ENCODE results near the gene ANKRD28.
"Not testable (repeated sequence)": the region's sequence is repeated elsewhere in the genome, so short reads cannot be mapped to it uniquely, and the experiment has no call there.

ANKRD28 gene

DNA sequence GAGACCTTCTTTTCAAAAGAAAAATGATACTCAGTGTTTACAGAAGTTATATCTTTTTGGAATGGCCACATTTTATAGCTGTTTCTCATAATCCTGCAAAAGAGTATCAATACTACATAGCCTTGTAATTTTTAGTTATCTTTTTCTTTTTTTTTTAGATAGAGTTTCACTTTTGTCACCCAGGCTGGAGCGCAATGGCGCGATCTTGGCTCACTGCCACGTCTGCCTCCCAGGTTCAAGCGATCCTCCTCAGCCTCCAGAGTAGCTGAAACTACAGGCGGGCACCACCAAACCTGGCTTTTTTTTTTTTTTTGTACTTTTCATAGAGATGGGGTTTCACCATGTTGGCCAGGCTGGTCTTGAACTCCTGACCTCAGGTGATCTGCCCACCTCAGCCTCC is 53.6 kb downstream of the ANKRD28 start:
- Histone ChIP-seq H3K9me3 (ENCODE audit: low read length) (no peaks in the 10 kb centered on the region), H3K27me3 (ENCODE audit: control insufficient read depth in 1 of 2, insufficient read depth in 2 of 2, low read length in 2 of 2) (no peaks in the 10 kb centered on the region), H3K4me1 (ENCODE audit: insufficient read depth, low read length) (no peaks in the 10 kb centered on the region), H3K4me3 (ENCODE audit: low read depth in 1 of 2, low read length in 2 of 2) (no peak overlapping the region), H3K36me3 (ENCODE audit: insufficient read depth, low read length) (no peaks in the 10 kb centered on the region), H3K27ac (ENCODE audit: low read depth, low read length) (no peak overlapping the region), H3K9ac (ENCODE audit: low read length) (no peak overlapping the region)

DNA sequence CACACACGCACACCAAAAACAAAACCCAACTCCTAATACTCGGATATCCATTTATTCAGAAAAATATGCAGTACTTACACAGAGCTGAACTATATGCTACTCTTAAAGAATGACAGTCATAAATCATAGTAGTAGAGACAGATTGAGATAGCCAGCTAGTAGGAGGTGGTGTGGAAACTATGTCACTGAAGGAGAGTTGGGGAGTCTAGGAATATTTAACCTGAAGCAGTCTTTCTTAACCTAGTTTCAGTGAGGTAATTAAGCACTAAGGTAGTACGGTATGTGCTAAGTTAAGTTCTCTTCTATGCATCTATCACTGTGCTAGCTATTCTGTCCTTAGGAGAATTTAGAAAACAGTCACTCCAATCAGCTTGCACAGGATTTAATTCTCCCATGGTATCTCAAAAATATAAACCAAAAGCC is 54.2 kb downstream of the ANKRD28 start:
- Histone ChIP-seq H3K27me3 (ENCODE audit: control insufficient read depth in 1 of 2, insufficient read depth in 2 of 2, low read length in 2 of 2) (no peaks in the 10 kb centered on the region), H3K9me3 (ENCODE audit: low read length) (no peaks in the 10 kb centered on the region), H3K4me1 (ENCODE audit: insufficient read depth, low read length) (no peaks in the 10 kb centered on the region), H3K27ac (ENCODE audit: low read depth, low read length) (no peak overlapping the region), H3K4me3 (ENCODE audit: low read depth in 1 of 2, low read length in 2 of 2) (no peak overlapping the region), H3K36me3 (ENCODE audit: insufficient read depth, low read length) (no peaks in the 10 kb centered on the region), H3K9ac (ENCODE audit: low read length) (no peak overlapping the region)

DNA sequence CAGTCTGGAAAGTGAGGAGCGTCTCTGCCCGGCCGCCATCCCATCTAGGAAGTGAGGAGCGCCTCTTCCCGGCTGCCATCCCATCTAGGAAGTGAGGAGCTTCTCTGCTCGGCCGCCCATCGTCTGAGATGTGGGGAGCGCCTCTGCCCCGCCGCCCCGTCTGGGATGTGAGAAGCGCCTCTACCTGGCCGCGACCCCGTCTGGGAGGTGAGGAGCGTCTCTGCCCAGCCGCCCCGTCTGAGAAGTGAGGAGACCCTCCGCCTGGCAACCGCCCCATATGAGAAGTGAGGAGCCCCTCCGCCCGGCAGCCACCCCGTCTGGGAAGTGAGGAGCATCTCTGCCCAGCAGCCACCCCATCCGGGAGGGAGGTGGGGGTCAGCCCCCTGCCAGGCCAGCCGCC is 55.5 kb downstream of the ANKRD28 start:
- H3K9me3 ChIP-seq (ENCODE audit: low read length); H3K27ac ChIP-seq (ENCODE audit: low read depth, low read length); H3K36me3 ChIP-seq (ENCODE audit: insufficient read depth, low read length); H3K9ac ChIP-seq (ENCODE audit: low read length); H3K4me1 ChIP-seq (ENCODE audit: insufficient read depth, low read length); H3K4me3 ChIP-seq (ENCODE audit: low read depth in 1 of 2, low read length in 2 of 2); H3K27me3 ChIP-seq (ENCODE audit: control insufficient read depth in 1 of 2, insufficient read depth in 2 of 2, low read length in 2 of 2): not testable (repeated sequence)

DNA sequence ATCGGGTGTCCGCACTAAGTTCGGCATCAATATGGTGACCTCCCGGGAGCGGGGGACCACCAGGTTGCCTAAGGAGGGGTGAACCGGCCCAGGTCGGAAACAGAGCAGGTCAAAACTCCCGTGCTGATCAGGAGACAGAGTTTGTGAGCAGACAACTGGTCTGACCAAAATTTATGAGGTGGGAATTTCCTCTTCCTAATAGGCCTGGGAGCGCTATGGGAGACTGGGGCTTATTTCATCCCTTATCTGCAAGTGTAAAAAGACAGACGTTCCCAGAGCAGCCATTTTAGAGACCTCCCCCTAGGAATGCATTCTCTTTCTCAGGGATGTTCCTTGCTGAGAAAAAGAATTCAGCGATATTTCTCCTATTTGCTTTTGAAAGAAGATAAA is 59.2 kb downstream of the ANKRD28 start:
- H3K9ac ChIP-seq (ENCODE audit: low read length); H3K4me3 ChIP-seq (ENCODE audit: low read depth in 1 of 2, low read length in 2 of 2); H3K9me3 ChIP-seq (ENCODE audit: low read length); H3K27me3 ChIP-seq (ENCODE audit: control insufficient read depth in 1 of 2, insufficient read depth in 2 of 2, low read length in 2 of 2); H3K36me3 ChIP-seq (ENCODE audit: insufficient read depth, low read length); H3K27ac ChIP-seq (ENCODE audit: low read depth, low read length): not testable (repeated sequence)
- H3K4me1 ChIP-seq (ENCODE audit: insufficient read depth, low read length) = peaks cover 14% of the 10 kb centered on the region

DNA sequence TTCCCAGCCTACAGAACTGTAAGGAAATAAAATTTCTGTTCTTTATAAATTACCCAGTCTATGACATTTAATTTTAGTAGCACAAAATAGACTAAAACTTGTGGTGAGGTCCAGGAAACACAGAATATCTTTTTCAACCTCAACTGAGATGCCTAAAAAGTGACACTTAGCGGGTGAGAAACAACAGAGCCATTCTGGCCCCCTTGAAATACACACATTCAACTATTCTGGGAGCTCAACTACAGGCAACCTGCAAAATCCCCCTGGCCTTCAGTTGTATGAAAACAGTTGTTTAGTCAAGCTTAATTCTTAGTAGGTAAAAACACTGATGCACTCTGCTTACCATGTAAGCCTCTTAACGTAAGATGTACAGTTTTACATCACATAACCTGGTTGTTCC is 66.8 kb downstream of the ANKRD28 start:
- Histone ChIP-seq H3K36me3 (ENCODE audit: insufficient read depth, low read length) (peaks cover 8% of the 10 kb centered on the region), H3K4me1 (ENCODE audit: insufficient read depth, low read length) (peaks cover 7% of the 10 kb centered on the region), H3K9me3 (ENCODE audit: low read length) (no peaks in the 10 kb centered on the region)

DNA sequence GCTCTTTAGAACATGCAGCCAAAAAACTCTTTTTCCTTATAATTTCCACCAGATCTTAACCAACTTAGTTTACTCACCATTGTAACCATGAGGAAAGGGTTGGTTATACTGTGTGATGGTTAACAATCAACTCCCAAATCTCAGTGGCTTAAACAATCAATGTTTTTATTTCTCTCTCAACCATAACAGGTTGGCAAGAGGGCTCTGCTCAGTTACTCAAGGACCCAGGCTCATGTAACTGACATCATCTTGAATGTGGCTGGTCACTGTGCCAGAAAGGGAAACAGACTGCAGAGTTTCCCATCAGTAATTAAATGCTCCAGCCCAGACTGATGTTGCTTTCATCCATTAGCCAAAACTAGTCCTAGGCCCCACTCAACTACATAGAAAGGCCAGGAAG is 69.0 kb downstream of the ANKRD28 start:
- Histone ChIP-seq H3K4me1 (ENCODE audit: insufficient read depth, low read length) (peaks cover 9% of the 10 kb centered on the region), H3K9me3 (ENCODE audit: low read length) (no peaks in the 10 kb centered on the region), H3K27me3 (ENCODE audit: control insufficient read depth in 1 of 2, insufficient read depth in 2 of 2, low read length in 2 of 2) (no peaks in the 10 kb centered on the region), H3K27ac (ENCODE audit: low read depth, low read length) (no peak overlapping the region), H3K36me3 (ENCODE audit: insufficient read depth, low read length) (peaks cover 5% of the 10 kb centered on the region), H3K4me3 (ENCODE audit: low read depth in 1 of 2, low read length in 2 of 2) (no peak overlapping the region), H3K9ac (ENCODE audit: low read length) (no peak overlapping the region)

More for the DNA sequence above, 66.8 kb downstream of the ANKRD28 start:
- Histone ChIP-seq H3K27ac (ENCODE audit: low read depth, low read length) (no peak overlapping the region), H3K4me3 (ENCODE audit: low read depth in 1 of 2, low read length in 2 of 2) (no peak overlapping the region), H3K27me3 (ENCODE audit: control insufficient read depth in 1 of 2, insufficient read depth in 2 of 2, low read length in 2 of 2) (no peaks in the 10 kb centered on the region), H3K9ac (ENCODE audit: low read length) (no peak overlapping the region)

DNA sequence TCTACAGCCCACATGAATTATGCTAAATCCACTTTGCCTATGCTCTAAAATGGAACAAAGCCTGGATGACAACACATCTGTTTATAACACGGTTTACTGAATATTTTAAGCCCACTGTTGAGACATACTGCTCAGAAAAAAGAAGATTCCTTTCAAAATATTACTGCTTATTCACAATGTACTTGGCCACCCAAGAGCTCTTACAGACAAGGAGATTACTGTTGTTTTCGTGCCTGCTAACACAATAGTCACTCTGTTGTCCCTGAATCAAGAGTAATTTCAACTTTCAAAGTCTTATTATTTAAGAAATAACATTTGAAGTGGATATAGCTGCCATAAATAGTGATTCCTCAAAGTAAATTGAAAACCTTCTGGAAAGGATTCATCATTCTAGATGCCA is 70.9 kb downstream of the ANKRD28 start:
- Histone ChIP-seq H3K9me3 (ENCODE audit: low read length) (no peaks in the 10 kb centered on the region), H3K4me1 (ENCODE audit: insufficient read depth, low read length) (peaks cover 10% of the 10 kb centered on the region), H3K9ac (ENCODE audit: low read length) (no peak overlapping the region), H3K4me3 (ENCODE audit: low read depth in 1 of 2, low read length in 2 of 2) (no peak overlapping the region), H3K36me3 (ENCODE audit: insufficient read depth, low read length) (peaks cover 5% of the 10 kb centered on the region), H3K27me3 (ENCODE audit: control insufficient read depth in 1 of 2, insufficient read depth in 2 of 2, low read length in 2 of 2) (no peaks in the 10 kb centered on the region), H3K27ac (ENCODE audit: low read depth, low read length) (no peak overlapping the region)

DNA sequence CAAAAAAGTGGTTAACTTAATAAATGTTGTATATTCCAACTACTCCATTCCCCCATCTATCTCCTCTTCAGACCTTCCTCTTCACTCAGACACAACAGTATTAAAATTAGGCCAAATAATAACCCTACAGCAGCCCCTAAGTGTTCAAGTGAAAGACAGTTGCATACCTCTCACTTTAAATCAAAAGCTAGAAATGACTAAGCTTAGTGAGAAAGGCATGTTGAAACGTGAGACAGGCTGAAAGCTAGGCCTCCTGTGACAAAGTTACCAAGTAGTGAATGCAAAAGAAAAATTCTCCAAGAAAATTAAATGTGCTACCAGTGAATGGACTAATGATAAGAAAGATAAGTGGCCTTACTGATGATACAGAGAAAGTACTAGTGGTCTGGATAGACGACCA is 71.7 kb downstream of the ANKRD28 start:
- Histone ChIP-seq H3K27me3 (ENCODE audit: control insufficient read depth in 1 of 2, insufficient read depth in 2 of 2, low read length in 2 of 2) (no peaks in the 10 kb centered on the region), H3K36me3 (ENCODE audit: insufficient read depth, low read length) (peaks cover 5% of the 10 kb centered on the region), H3K9ac (ENCODE audit: low read length) (no peak overlapping the region), H3K9me3 (ENCODE audit: low read length) (no peaks in the 10 kb centered on the region), H3K4me3 (ENCODE audit: low read depth in 1 of 2, low read length in 2 of 2) (no peak overlapping the region), H3K4me1 (ENCODE audit: insufficient read depth, low read length) (peaks cover 10% of the 10 kb centered on the region), H3K27ac (ENCODE audit: low read depth, low read length) (no peak overlapping the region)

DNA sequence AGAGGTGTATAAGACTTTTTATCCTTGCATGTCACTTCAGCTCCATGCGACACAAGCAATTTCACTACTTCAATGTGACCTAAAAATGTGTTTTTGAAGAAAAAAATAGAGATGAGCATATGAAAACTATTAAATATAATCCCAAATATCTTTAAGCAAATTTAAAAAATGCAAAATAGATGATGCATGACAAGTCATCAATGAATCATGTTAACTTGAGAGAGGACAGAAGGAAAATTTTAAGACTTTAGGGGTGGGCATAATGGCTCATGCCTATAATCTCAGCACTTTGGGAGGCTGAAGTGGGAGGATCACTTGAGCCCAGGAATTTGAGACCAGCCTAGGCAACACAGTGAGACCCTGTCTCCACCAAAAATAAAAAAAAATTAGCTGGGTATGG is 73.3 kb downstream of the ANKRD28 start:
- Histone ChIP-seq H3K27me3 (ENCODE audit: control insufficient read depth in 1 of 2, insufficient read depth in 2 of 2, low read length in 2 of 2) (no peaks in the 10 kb centered on the region), H3K4me1 (ENCODE audit: insufficient read depth, low read length) (peaks cover 10% of the 10 kb centered on the region), H3K9me3 (ENCODE audit: low read length) (no peaks in the 10 kb centered on the region)

DNA sequence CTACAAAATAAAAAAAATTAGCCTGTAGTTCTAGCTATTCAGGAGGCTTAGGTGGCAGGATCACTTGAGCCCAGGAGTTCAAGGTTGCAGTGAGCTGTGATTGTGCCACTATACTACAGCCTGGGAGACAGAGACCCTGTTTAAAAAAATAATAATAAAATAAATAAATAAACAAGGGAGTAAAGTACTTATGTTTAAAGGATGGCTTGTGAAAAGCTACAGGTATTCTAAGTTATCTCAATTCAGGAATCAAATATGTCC is 74.2 kb downstream of the ANKRD28 start:
- peaks cover 17% of the 10 kb centered on the region for H3K36me3 ChIP-seq (ENCODE audit: insufficient read depth, low read length)
- H3K27ac ChIP-seq (ENCODE audit: low read depth, low read length) = no peak overlapping the region
- H3K4me3 ChIP-seq (ENCODE audit: low read depth in 1 of 2, low read length in 2 of 2) = no peak overlapping the region
- H3K27me3 ChIP-seq (ENCODE audit: control insufficient read depth in 1 of 2, insufficient read depth in 2 of 2, low read length in 2 of 2) = no peaks in the 10 kb centered on the region
- H3K9ac ChIP-seq (ENCODE audit: low read length) = no peak overlapping the region
- H3K9me3 ChIP-seq (ENCODE audit: low read length) = no peaks in the 10 kb centered on the region
- peaks cover 3% of the 10 kb centered on the region for H3K4me1 ChIP-seq (ENCODE audit: insufficient read depth, low read length)

More for the DNA sequence above, 73.3 kb downstream of the ANKRD28 start:
- no peak overlapping the region for H3K27ac ChIP-seq (ENCODE audit: low read depth, low read length)
- no peak overlapping the region for H3K4me3 ChIP-seq (ENCODE audit: low read depth in 1 of 2, low read length in 2 of 2)
- H3K36me3 ChIP-seq (ENCODE audit: insufficient read depth, low read length) = peaks cover 17% of the 10 kb centered on the region
- H3K9ac ChIP-seq (ENCODE audit: low read length) = no peak overlapping the region

DNA sequence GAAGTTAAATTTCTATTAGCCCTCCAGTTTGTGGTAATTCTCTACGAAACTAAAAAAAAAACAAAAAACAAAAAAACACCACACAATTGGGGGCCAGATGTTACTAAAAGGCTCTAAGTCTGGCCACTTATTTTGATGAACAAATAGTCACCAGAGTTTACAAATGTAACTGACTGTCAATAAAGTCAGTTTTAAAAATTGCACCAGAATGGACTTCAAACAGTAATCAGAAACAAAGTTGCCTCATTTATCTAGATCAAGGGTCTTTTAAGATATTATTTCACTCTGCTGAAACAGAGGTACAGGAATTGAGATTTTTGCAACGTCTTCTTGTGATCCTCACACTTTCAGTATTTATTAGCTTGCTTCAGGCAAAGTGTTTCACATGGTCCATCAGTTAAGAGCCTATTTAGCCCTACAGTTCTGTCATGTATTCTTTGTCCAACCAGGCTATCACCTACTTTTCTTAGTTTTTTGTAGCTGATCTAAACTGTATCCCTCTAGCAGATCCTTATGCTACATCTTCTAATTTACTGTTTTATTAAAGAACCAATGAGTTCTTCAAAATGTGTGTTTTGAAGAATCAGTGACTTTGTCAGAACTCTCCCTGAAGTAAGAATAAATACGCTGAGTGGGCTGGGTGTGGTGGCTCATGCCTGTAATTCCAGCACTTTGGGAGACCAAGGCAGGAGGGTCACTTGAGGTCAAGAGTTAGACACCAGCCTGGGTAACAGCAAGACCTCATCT is 74.7 kb downstream of the ANKRD28 start:
- Histone ChIP-seq H3K36me3 (ENCODE audit: insufficient read depth, low read length) (peaks cover 17% of the 10 kb centered on the region), H3K9me3 (ENCODE audit: low read length) (no peaks in the 10 kb centered on the region), H3K27ac (ENCODE audit: low read depth, low read length) (no peak overlapping the region), H3K9ac (ENCODE audit: low read length) (no peak overlapping the region), H3K4me3 (ENCODE audit: low read depth in 1 of 2, low read length in 2 of 2) (no peak overlapping the region), H3K27me3 (ENCODE audit: control insufficient read depth in 1 of 2, insufficient read depth in 2 of 2, low read length in 2 of 2) (no peaks in the 10 kb centered on the region), H3K4me1 (ENCODE audit: insufficient read depth, low read length) (peaks cover 3% of the 10 kb centered on the region)

DNA sequence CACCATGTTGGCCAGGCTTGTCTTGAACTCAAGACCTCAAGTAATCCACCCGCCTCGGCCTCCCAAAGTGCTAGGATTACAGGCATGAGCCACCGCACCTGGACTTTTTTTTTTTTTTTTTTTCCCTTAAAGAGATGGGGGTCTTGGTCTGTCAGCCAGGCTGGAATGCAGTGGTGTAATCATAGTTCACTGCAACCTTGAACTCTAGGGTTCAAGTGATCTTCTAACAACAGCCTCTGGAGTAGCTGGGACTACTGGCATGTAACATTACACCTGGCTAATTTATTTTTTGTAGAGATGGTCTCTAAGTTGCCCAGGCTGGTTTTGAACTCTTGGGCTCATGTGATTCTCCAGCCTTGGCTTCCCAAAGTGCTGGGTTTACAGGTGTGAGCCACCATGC is 81.6 kb downstream of the ANKRD28 start:
- no peaks in the 10 kb centered on the region for H3K9me3 ChIP-seq (ENCODE audit: low read length)
- no peak overlapping the region for H3K9ac ChIP-seq (ENCODE audit: low read length)
- H3K36me3 ChIP-seq (ENCODE audit: insufficient read depth, low read length) = peaks cover 15% of the 10 kb centered on the region
- no peak overlapping the region for H3K27ac ChIP-seq (ENCODE audit: low read depth, low read length)
- H3K27me3 ChIP-seq (ENCODE audit: control insufficient read depth in 1 of 2, insufficient read depth in 2 of 2, low read length in 2 of 2) = no peaks in the 10 kb centered on the region
- H3K4me3 ChIP-seq (ENCODE audit: low read depth in 1 of 2, low read length in 2 of 2) = no peak overlapping the region
- peaks cover 19% of the 10 kb centered on the region for H3K4me1 ChIP-seq (ENCODE audit: insufficient read depth, low read length)

Data from muscle layer of colon (tissue), 2 donors.